Transverse colon (tissue), 4 donors: ENCODE measurements around the gene TDRD1. TPM values are rescaled to one million over a fixed set of nuclear protein-coding genes. Genes with fewer than 3 reads are reported as not detected.
A peak's percentile ranks its signal among the peaks of the same experiment; 100 is the strongest.

Experiments
- DNase-seq: peaks from one replicate; pipeline ENCODE4 v3.0.0-alpha.2; 2019
- H3K27ac ChIP-seq, 4 donors: fragments of 200-600 bp; sonication (generic); 2 replicates each; pipeline ENCODE4 v1.5.1; 2016 to 2018; ENCODE audit warnings: inconsistent platforms in 4 of 4
- H3K27me3 ChIP-seq: fragments of 200-600 bp; sonication (generic); 2 replicates; pipeline ENCODE4 v1.5.1; 2017; ENCODE audit warnings: inconsistent platforms
- H3K36me3 ChIP-seq, 4 donors: fragments of 200-600 bp; sonication (generic); 2 replicates each; pipeline ENCODE4 v1.5.1; 2017 to 2019; ENCODE audit warnings: inconsistent platforms in 4 of 4
- H3K4me1 ChIP-seq, 4 donors: fragments of 200-600 bp; sonication (generic); 2 replicates each; pipeline ENCODE4 v1.5.1; 2017 to 2020; ENCODE audit warnings: inconsistent platforms in 4 of 4
- H3K4me3 ChIP-seq, 4 donors: fragments of 200-600 bp; sonication (generic); 1 replicate in 1 of 4; 2 replicates in 3 of 4; pipeline versions ENCODE4 v1.5.1 to v1.6.1; 2017 to 2019; ENCODE audit warnings: inconsistent platforms in 4 of 4
- H3K9me3 ChIP-seq, 2 donors: fragments of 200-600 bp; sonication (generic); 2 replicates each; pipeline ENCODE4 v1.5.1; 2017 to 2019; ENCODE audit warnings: inconsistent platforms in 2 of 2
- CTCF ChIP-seq, 5 experiments: fragments of 200-600 bp in 3 of 5; fragments of 450-650 bp in 2 of 5; sonication (generic) in 3 of 5; IDR thresholded peaks; 1 replicate in 2 of 5; 2 replicates in 3 of 5; pipeline ENCODE4 v1.5.1; 2016 to 2017; ENCODE audit warnings: antibody characterized with exemption in 5 of 5, inconsistent platforms in 3 of 5, mild to moderate bottlenecking in 2 of 5, moderate library complexity in 1 of 5
- EP300 ChIP-seq: sonication (generic); formaldehyde crosslinking; IDR thresholded peaks from one replicate; pipeline ENCODE4 v1.6.1; 2017; ENCODE audit warnings: antibody characterized with exemption, low read depth
- POLR2A ChIP-seq: fragments of 450-650 bp; IDR thresholded peaks from one replicate; pipeline ENCODE4 v1.6.1; 2016; ENCODE audit warnings: antibody characterized with exemption, mild to moderate bottlenecking, moderate library complexity
- POLR2AphosphoS5 ChIP-seq, 3 donors: sonication (generic); formaldehyde crosslinking; IDR thresholded peaks; one replicate each; pipeline ENCODE4 v1.6.1; 2016; ENCODE audit warnings: antibody characterized with exemption in 3 of 3
- WGBS, 2 donors: methylation state at CpG; one replicate each; pipeline ENCODE4 v1.1.5; 2018; ENCODE audit warnings: low coverage in 1 of 2; 5-methylcytosine and 5-hydroxymethylcytosine counted together
- in situ Hi-C, 4 donors: fragments of 200-750 bp; cut with MboI; loops; one replicate each; pipeline versions ENCODE4 v1.15.0 to v1.15.1; 2017; ENCODE audit warnings: low sequenced_read_pairs in 3 of 4, low pct_ligation_motif_present in 1 of 4, low pct_unique_long_range_greater_than_20kb in 1 of 4
- intact Hi-C: fragments of 100-400 bp; cut with DNase I; formaldehyde crosslinking; loops from one replicate; pipeline ENCODE4 v1.15.1; 2023; ENCODE audit warnings: low total_unique reads
- total RNA-seq, 4 donors: library from RNA; depleted of rRNA; stranded (reverse); fragments of >200 nt; gene quantifications; one replicate each; pipeline ENCODE4 v1.1.0, GENCODE V29; 2016

Gene TDRD1
- total RNA-seq, 4 donors from 2014 or later: 0.14 TPM; not detected in 3

- TF ChIP-seq EP300: no peak
- TF ChIP-seq POLR2AphosphoS5 (IDR thresholded peaks at IDR 0.05): no peak
- TF ChIP-seq POLR2A: no peak
- TF ChIP-seq CTCF (IDR thresholded peaks at IDR 0.05): no peak
- peaks cover 44% of the 10 kb centered on the region for H3K27me3 ChIP-seq
- no peaks in the 10 kb centered on the region for H3K36me3 ChIP-seq
- H3K4me1 ChIP-seq: peaks cover 0 to 10% (median 5%) of the 10 kb centered on the region in 4 donors
- WGBS, 2 donors: 47 to 57% methylated on average over 2 to 9 of the region's 9 CpGs
- H3K9me3 ChIP-seq: no peaks in the 10 kb centered on the region
- no peak overlapping the region for H3K4me3 ChIP-seq
- in situ Hi-C loops (no loop called here), intact Hi-C loops (no loop called here)
- no peak for DNase-seq
- peak overlapping the region in 1 of 4 donors; percentile 2 for H3K27ac ChIP-seq
Measured at GRCh38 chr10:114245121-114245791, 66.1 kb downstream of the TDRD1 start.

- peaks cover 28% of the 10 kb centered on the region for H3K27me3 ChIP-seq
- WGBS, 2 donors: 14 to 46% methylated on average over 1 to 7 of the region's 7 CpGs
- peak overlapping the region in 1 of 4 donors; percentile 12 for H3K4me3 ChIP-seq
- DNase-seq: no peak
- H3K27ac ChIP-seq: peak overlapping the region in 1 of 4 donors; percentile 39
- intact Hi-C loops (no loop called here), in situ Hi-C loops (no loop called here)
- H3K4me1 ChIP-seq: peaks cover 0 to 10% (median 5%) of the 10 kb centered on the region in 4 donors
- TF ChIP-seq EP300 (no peak), POLR2AphosphoS5 (IDR thresholded peaks at IDR 0.05) (peak in 1 of 3 donors; percentile 21)
- no peaks in the 10 kb centered on the region for H3K9me3 ChIP-seq
- H3K36me3 ChIP-seq: no peaks in the 10 kb centered on the region
Measured at GRCh38 chr10:114246679-114247305, 67.6 kb downstream of the TDRD1 start.

- Histone ChIP-seq H3K27me3 (no peaks in the 10 kb centered on the region), H3K36me3 (no peaks in the 10 kb centered on the region), H3K27ac (no peak overlapping the region), H3K4me3 (no peak overlapping the region), H3K4me1 (peaks cover 0 to 6% (median 2%) of the 10 kb centered on the region in 4 donors), H3K9me3 (no peaks in the 10 kb centered on the region)
- TF ChIP-seq CTCF (IDR thresholded peaks at IDR 0.05): no peak
- no peak for TF ChIP-seq POLR2AphosphoS5 (IDR thresholded peaks at IDR 0.05)
- TF ChIP-seq EP300: no peak
- no peak for TF ChIP-seq POLR2A
- DNase-seq: no peak
- in situ Hi-C loops (no loop called here), intact Hi-C loops (no loop called here)
- WGBS, 2 donors: 88 to 92% methylated on average over 2 to 6 of the region's 6 CpGs
Measured at GRCh38 chr10:114250236-114250635, 71.1 kb downstream of the TDRD1 start.

GRCh38 chr10:114250716-114251115 lies 71.6 kb downstream of the TDRD1 start:
- H3K4me3 ChIP-seq: no peak overlapping the region
- WGBS, 2 donors: 100% methylated on average over 1 of the region's 1 CpG; no CpG with 5 or more reads in 1 of the 2 donors
- in situ Hi-C loops: no loop called here
- intact Hi-C loops: no loop called here
- TF ChIP-seq CTCF (IDR thresholded peaks at IDR 0.05) (no peak), POLR2AphosphoS5 (IDR thresholded peaks at IDR 0.05) (no peak), EP300 (no peak), POLR2A (no peak)
- H3K27ac ChIP-seq: no peak overlapping the region
- no peaks in the 10 kb centered on the region for H3K9me3 ChIP-seq
- peaks cover 0 to 1% (median 0%) of the 10 kb centered on the region in 4 donors for H3K4me1 ChIP-seq
- DNase-seq: no peak
- no peaks in the 10 kb centered on the region for H3K36me3 ChIP-seq
- no peaks in the 10 kb centered on the region for H3K27me3 ChIP-seq
